ENCODE measurements around the gene VPS13D. TPM values are rescaled to one million over a fixed set of nuclear protein-coding genes. Genes with fewer than 3 reads are reported as not detected.

VPS13D gene
- total and polyA plus RNA-seq, 4 donors = 10.2 to 68.3 (median 12.6) TPM

DNA sequence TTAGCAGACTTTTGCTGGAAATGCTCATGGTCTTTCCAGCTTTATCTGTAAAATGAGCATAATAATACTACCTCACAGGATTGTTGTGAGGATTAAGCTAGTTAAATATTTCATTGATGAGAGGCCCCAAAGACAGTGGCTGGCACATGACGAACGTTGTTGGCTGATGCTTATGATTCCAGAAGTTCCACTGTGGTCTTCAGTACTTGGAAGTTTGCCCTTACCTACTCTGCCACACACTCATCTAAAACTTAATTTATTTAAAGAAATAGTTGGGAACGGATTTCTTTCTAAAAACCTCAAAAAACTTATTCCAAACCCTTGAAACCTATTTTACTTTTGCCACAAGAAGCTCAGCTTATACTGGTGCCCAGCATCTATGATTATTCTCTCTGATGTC is 217.5 kb downstream of the VPS13D start:
- Histone ChIP-seq H3K9me3 (ENCODE audit: control insufficient read depth in 4 of 4, low read length in 3 of 4) (no peaks in the 10 kb centered on the region), H3K27ac (ENCODE audit: low read depth in 1 of 2, low read length in 2 of 2) (no peak overlapping the region), H3K27me3 (ENCODE audit: control insufficient read depth in 4 of 4, insufficient read depth in 4 of 4, low read length in 3 of 4) (no peaks in the 10 kb centered on the region), H3K4me1 (ENCODE audit: control insufficient read depth in 4 of 4, insufficient read depth in 4 of 4, low read length in 3 of 4) (peaks cover 3 to 14% (median 5%) of the 10 kb centered on the region in 4 donors), H3K4me3 (ENCODE audit: low read depth in 1 of 3, low read length in 3 of 3) (no peak overlapping the region), H3K9ac (ENCODE audit: low read depth in 1 of 2, low read length in 2 of 2) (no peak overlapping the region), H3K36me3 (ENCODE audit: control insufficient read depth in 4 of 4, insufficient read depth in 3 of 4, low read depth in 1 of 4, low read length in 3 of 4) (peaks cover 0 to 4% (median 0%) of the 10 kb centered on the region in 4 donors)
- TF ChIP-seq FOXA1 (IDR thresholded peaks at IDR 0.05) = no peak
- no peak for TF ChIP-seq HNF4A (conservative IDR thresholded peaks at IDR 0.05)
- TF ChIP-seq, protein P1, sequence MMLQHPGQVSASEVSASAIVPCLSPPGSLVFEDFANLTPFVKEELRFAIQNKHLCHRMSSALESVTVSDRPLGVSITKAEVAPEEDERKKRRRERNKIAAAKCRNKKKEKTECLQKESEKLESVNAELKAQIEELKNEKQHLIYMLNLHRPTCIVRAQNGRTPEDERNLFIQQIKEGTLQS (IDR thresholded peaks at IDR 0.05) = no peak
- TF ChIP-seq, protein P2, sequence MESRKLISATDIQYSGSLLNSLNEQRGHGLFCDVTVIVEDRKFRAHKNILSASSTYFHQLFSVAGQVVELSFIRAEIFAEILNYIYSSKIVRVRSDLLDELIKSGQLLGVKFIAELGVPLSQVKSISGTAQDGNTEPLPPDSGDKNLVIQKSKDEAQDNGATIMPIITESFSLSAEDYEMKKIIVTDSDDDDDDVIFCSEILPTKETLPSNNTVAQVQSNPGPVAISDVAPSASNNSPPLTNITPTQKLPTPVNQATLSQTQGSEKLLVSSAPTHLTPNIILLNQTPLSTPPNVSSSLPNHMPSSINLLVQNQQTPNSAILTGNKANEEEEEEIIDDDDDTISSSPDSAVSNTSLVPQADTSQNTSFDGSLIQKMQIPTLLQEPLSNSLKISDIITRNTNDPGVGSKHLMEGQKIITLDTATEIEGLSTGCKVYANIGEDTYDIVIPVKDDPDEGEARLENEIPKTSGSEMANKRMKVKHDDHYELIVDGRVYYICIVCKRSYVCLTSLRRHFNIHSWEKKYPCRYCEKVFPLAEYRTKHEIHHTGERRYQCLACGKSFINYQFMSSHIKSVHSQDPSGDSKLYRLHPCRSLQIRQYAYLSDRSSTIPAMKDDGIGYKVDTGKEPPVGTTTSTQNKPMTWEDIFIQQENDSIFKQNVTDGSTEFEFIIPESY (IDR thresholded peaks at IDR 0.05) = no peak
- TF ChIP-seq EGR1 (IDR thresholded peaks at IDR 0.05; ENCODE audit: low read depth in 2 of 2) = no peak
- no peak for TF ChIP-seq REST (IDR thresholded peaks at IDR 0.05)
- no peak for TF ChIP-seq YY1 (IDR thresholded peaks at IDR 0.05)
- TF ChIP-seq RXRA (IDR thresholded peaks at IDR 0.05) = no peak
- no peak for TF ChIP-seq TAF1 (conservative IDR thresholded peaks at IDR 0.05)
- no peak for TF ChIP-seq HNF4G (IDR thresholded peaks at IDR 0.05)
- TF ChIP-seq SP1 (IDR thresholded peaks at IDR 0.05) = no peak
- TF ChIP-seq, protein P3, sequence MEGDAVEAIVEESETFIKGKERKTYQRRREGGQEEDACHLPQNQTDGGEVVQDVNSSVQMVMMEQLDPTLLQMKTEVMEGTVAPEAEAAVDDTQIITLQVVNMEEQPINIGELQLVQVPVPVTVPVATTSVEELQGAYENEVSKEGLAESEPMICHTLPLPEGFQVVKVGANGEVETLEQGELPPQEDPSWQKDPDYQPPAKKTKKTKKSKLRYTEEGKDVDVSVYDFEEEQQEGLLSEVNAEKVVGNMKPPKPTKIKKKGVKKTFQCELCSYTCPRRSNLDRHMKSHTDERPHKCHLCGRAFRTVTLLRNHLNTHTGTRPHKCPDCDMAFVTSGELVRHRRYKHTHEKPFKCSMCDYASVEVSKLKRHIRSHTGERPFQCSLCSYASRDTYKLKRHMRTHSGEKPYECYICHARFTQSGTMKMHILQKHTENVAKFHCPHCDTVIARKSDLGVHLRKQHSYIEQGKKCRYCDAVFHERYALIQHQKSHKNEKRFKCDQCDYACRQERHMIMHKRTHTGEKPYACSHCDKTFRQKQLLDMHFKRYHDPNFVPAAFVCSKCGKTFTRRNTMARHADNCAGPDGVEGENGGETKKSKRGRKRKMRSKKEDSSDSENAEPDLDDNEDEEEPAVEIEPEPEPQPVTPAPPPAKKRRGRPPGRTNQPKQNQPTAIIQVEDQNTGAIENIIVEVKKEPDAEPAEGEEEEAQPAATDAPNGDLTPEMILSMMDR (IDR thresholded peaks at IDR 0.05; ENCODE audit: low read depth, low read length, missing input control) = no peak
- no peak for TF ChIP-seq FOXA2 (IDR thresholded peaks at IDR 0.05)
- TF ChIP-seq RAD21 (IDR thresholded peaks at IDR 0.05) = no peak
- TF ChIP-seq NR2F2 (IDR thresholded peaks at IDR 0.05) = no peak
- TF ChIP-seq, protein P4, sequence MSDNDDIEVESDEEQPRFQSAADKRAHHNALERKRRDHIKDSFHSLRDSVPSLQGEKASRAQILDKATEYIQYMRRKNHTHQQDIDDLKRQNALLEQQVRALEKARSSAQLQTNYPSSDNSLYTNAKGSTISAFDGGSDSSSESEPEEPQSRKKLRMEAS (IDR thresholded peaks at IDR 0.05) = no peak
- TF ChIP-seq JUND (IDR thresholded peaks at IDR 0.05) = no peak
- no peak for TF ChIP-seq GABPA (IDR thresholded peaks at IDR 0.05 in 1 of 2, conservative IDR thresholded peaks at IDR 0.05 in 1 of 2)
- DNase-seq (ENCODE audit: low spot score) = no peak
- WGBS = 83% methylated on average over 3 of the region's 3 CpGs

Measured in liver (tissue), 9 donors.